ENCODE data around the gene RNF121.

The RNF121 gene

GRCh38 chr11:72039856-72040401 lies 111.1 kb downstream of the RNF121 start:
- no peak for DNase-seq

- peak; percentile 93 for DNase-seq
These were observed 111.9 kb downstream of the RNF121 start for GRCh38 chr11:72040491-72041363.

- DNase-seq: peak; percentile 73
These were observed 112.7 kb downstream of the RNF121 start for GRCh38 chr11:72041364-72042063.

GRCh38 chr11:72042064-72042745 lies 113.4 kb downstream of the RNF121 start:
- DNase-seq: no peak

GRCh38 chr11:72045849-72046248 lies 117.0 kb downstream of the RNF121 start:
- no peak for DNase-seq
